GM21576 (cell line): ENCODE measurements around the gene INHBA.

Experiments used
- ATAC-seq: cut with Tn5 transposase; IDR thresholded peaks from one replicate; pipeline ENCODE4 v1.9.1; 2021; ENCODE audit warnings: mild to moderate bottlenecking, moderate library complexity; ENCODE audit not compliant: unreplicated experiment

INHBA gene

GRCh38 chr7:41702635-41703371 is at the start of gene INHBA:
Gene INHBA, minus strand, starts transcription at chr7:41703090. Its CDS starts 2,716 bp downstream, at chr7:41700374.
- ATAC-seq: no peak

- no peak for ATAC-seq
Measured at GRCh38 chr7:41752615-41753014, 49.7 kb upstream of the INHBA start.

- ATAC-seq: no peak
Measured at GRCh38 chr7:41750661-41751540, 48.0 kb upstream of the INHBA start.

- ATAC-seq: no peak
Measured at GRCh38 chr7:41747961-41748360, 45.1 kb upstream of the INHBA start.

- ATAC-seq: no peak
Measured at GRCh38 chr7:41745451-41745850, 42.6 kb upstream of the INHBA start.

GRCh38 chr7:41744161-41744560 is 41.3 kb upstream of the INHBA start:
- ATAC-seq: no peak

- no peak for ATAC-seq
Measured at GRCh38 chr7:41742401-41743020, 39.6 kb upstream of the INHBA start.

GRCh38 chr7:41738806-41739205 is 35.9 kb upstream of the INHBA start:
- ATAC-seq: no peak

GRCh38 chr7:41738336-41738735 is 35.4 kb upstream of the INHBA start:
- ATAC-seq: no peak

GRCh38 chr7:41735206-41735605 is 32.3 kb upstream of the INHBA start:
- ATAC-seq: no peak

GRCh38 chr7:41732843-41733306 is 30.0 kb upstream of the INHBA start:
- no peak for ATAC-seq

GRCh38 chr7:41732436-41732785 is 29.5 kb upstream of the INHBA start:
- no peak for ATAC-seq

- peak; percentile 100 for ATAC-seq
Measured at GRCh38 chr7:41731493-41732435, 28.9 kb upstream of the INHBA start.

GRCh38 chr7:41730668-41731067 is 27.8 kb upstream of the INHBA start:
- no peak for ATAC-seq

- no peak for ATAC-seq
Measured at GRCh38 chr7:41730161-41730560, 27.3 kb upstream of the INHBA start.

GRCh38 chr7:41729059-41729458 is 26.2 kb upstream of the INHBA start:
- ATAC-seq: no peak

GRCh38 chr7:41725013-41725412 is 22.1 kb upstream of the INHBA start:
- no peak for ATAC-seq

GRCh38 chr7:41720886-41721285 is 18.0 kb upstream of the INHBA start:
- ATAC-seq: no peak

GRCh38 chr7:41720046-41720445 is 17.2 kb upstream of the INHBA start:
- ATAC-seq: no peak

GRCh38 chr7:41716691-41717090 is 13.8 kb upstream of the INHBA start:
- ATAC-seq: no peak

- ATAC-seq: no peak
Measured at GRCh38 chr7:41715000-41715399, 12.1 kb upstream of the INHBA start.
